SK-N-SH (cell line): ENCODE results near the gene B3GNT4.

Experiments used
- GATA2 ChIP-seq: sonication (generic); formaldehyde crosslinking; IDR thresholded peaks from 2 replicates; pipeline ENCODE4 v1.5.0; 2020; ENCODE audit warnings: mild to moderate bottlenecking, missing genetic modification reagents
- TF ChIP-seq, protein P1 (sequence below): fragments of 200-600 bp; sonication (generic); IDR thresholded peaks from 2 replicates; pipeline ENCODE4 v1.6.1; 2017; ENCODE audit warnings: antibody characterized with exemption, mild to moderate bottlenecking, moderate library complexity

DNA sequence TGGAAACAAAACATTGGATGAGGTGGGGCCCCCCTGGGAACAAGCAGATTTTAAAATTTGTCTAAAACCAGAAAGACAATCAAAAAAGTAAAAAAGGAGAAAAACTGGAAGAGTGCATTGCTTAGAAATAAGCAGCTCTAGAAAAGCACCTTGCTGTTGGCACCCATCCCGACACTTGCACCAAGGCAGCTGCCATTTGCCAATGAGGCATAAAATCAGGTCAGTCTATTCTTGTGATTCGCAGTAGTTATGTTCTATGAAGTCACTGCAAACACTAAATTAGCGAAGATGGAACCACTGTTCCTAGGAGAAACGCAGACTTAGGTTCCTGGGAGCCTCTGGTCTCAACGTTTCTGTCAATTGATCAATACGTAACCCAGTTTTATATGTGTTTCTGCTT is 46.5 kb downstream of the B3GNT4 start:
- TF ChIP-seq, protein P1, sequence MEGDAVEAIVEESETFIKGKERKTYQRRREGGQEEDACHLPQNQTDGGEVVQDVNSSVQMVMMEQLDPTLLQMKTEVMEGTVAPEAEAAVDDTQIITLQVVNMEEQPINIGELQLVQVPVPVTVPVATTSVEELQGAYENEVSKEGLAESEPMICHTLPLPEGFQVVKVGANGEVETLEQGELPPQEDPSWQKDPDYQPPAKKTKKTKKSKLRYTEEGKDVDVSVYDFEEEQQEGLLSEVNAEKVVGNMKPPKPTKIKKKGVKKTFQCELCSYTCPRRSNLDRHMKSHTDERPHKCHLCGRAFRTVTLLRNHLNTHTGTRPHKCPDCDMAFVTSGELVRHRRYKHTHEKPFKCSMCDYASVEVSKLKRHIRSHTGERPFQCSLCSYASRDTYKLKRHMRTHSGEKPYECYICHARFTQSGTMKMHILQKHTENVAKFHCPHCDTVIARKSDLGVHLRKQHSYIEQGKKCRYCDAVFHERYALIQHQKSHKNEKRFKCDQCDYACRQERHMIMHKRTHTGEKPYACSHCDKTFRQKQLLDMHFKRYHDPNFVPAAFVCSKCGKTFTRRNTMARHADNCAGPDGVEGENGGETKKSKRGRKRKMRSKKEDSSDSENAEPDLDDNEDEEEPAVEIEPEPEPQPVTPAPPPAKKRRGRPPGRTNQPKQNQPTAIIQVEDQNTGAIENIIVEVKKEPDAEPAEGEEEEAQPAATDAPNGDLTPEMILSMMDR: no peak
- TF ChIP-seq GATA2: no peak
